ENCODE measurements around the gene OSR1.
A peak's percentile ranks its signal among the peaks of the same experiment; 100 is the strongest.

GRCh38 chr2:19347619-19348562 is 10.5 kb downstream of the OSR1 start:
- TF ChIP-seq POLR2AphosphoS5 (IDR thresholded peaks at IDR 0.05; ENCODE audit: low read depth, low read length): peak; percentile 96
- TF ChIP-seq CTCF (IDR thresholded peaks at IDR 0.05): no peak
- TF ChIP-seq FOXJ3 (CRISPR knock-in tag; IDR thresholded peaks at IDR 0.05): no peak
- peak; percentile 65; the same call in 1 of the 2 replicates for TF ChIP-seq SIN3A (IDR thresholded peaks at IDR 0.05; ENCODE audit: borderline replicate concordance, low read depth, low read length)
- no peak for TF ChIP-seq RAD21 (IDR thresholded peaks at IDR 0.05; ENCODE audit: low read length)
- peak; percentile 4; the same call in 1 of the 2 replicates for TF ChIP-seq JUND (IDR thresholded peaks at IDR 0.05)
- peak; percentile 93 for TF ChIP-seq TAF1 (IDR thresholded peaks at IDR 0.05; ENCODE audit: borderline replicate concordance, low read depth, low read length)
- no peak; a peak in 1 of 4 replicates for TF ChIP-seq EP300 (IDR thresholded peaks at IDR 0.05; ENCODE audit: borderline replicate concordance in 1 of 2, low read depth in 1 of 2, low read length in 1 of 2)

Measured in SK-N-SH (cell line).